SJSA1 (cell line): Measurements from ENCODE around the gene APOL5. TPM values are rescaled to one million over a fixed set of nuclear protein-coding genes. Genes with fewer than 3 reads are reported as not detected.
"Not testable (repeated sequence)": the region's sequence is repeated elsewhere in the genome, so short reads cannot be mapped to it uniquely, and the experiment has no call there.

Source experiments
- DNase-seq, 2 experiments: peaks; one replicate each; pipeline ENCODE4 v3.0.0-alpha.2; 2015 to 2020; ENCODE audit warnings: low spot score in 2 of 2, low read depth in 1 of 2
- H3K27ac ChIP-seq: fragments of 250-450 bp; sonication (Bioruptor Pico); 2 replicates; pipeline ENCODE4 v1.5.1; 2020; ENCODE audit warnings: mild to moderate bottlenecking, moderate library complexity
- H3K27me3 ChIP-seq: fragments of 250-450 bp; sonication (Bioruptor Pico); replicated peaks from 2 replicates; pipeline ENCODE4 v1.5.1; 2020; ENCODE audit warnings: mild to moderate bottlenecking, moderate library complexity
- H3K36me3 ChIP-seq: fragments of 250-450 bp; sonication (Bioruptor Pico); 2 replicates; pipeline ENCODE4 v1.5.1; 2020; ENCODE audit warnings: mild to moderate bottlenecking
- H3K4me1 ChIP-seq: fragments of 250-450 bp; sonication (Bioruptor Pico); replicated peaks from 2 replicates; pipeline ENCODE4 v1.6.1; 2021; ENCODE audit warnings: mild to moderate bottlenecking
- H3K4me3 ChIP-seq: fragments of 250-450 bp; sonication (Bioruptor Pico); 2 replicates; pipeline ENCODE4 v1.5.1; 2020; ENCODE audit warnings: mild to moderate bottlenecking
- H3K9me3 ChIP-seq: fragments of 250-450 bp; sonication (Bioruptor Pico); replicated peaks from 2 replicates; pipeline ENCODE4 v1.5.1; 2020; ENCODE audit warnings: mild to moderate bottlenecking
- total RNA-seq: library from RNA; depleted of rRNA; stranded (reverse); fragments of >200 nt; shearing (Covaris generic); gene quantifications from 2 replicates; pipeline ENCODE4 v1.2.3, GENCODE V29; 2014

The APOL5 gene
- total RNA-seq, 1 experiment from 2014 or later: not detected

DNA sequence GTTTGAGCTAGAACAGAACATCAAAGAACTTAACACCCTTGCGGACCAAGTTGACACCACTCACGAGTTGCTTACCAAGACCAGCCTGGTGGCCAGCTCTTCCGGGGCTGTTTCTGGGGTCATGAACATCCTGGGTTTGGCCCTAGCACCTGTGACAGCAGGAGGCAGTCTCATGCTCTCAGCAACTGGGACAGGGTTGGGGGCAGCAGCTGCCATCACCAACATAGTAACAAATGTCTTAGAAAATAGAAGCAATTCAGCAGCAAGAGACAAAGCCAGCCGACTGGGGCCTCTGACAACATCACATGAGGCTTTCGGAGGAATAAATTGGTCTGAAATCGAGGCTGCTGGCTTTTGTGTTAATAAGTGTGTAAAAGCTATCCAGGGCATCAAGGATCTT lies 8.7 kb downstream of the APOL5 start:
- Histone ChIP-seq H3K4me1 (no peaks in the 10 kb centered on the region), H3K36me3 (no peaks in the 10 kb centered on the region), H3K4me3 (no peak overlapping the region), H3K27ac (no peak overlapping the region), H3K27me3 (no peaks in the 10 kb centered on the region), H3K9me3 (no peaks in the 10 kb centered on the region)
- no peak for DNase-seq

DNA sequence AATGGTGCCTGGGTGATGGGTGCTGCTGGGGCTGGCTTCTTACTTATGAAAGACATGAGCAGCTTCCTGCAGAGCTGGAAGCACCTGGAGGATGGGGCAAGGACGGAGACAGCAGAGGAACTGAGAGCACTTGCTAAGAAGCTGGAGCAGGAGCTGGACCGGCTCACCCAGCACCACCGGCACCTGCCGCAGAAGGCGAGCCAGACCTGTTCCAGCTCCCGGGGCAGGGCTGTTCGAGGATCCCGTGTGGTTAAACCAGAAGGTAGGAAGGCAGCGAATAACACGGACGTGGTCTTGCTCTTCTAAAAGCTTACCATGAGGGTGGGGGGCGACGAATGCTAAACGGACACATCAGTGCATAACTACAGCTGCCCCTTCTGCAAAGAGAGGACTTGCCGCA lies 9.3 kb downstream of the APOL5 start:
- no peak for DNase-seq
- H3K27ac ChIP-seq: no peak overlapping the region

DNA sequence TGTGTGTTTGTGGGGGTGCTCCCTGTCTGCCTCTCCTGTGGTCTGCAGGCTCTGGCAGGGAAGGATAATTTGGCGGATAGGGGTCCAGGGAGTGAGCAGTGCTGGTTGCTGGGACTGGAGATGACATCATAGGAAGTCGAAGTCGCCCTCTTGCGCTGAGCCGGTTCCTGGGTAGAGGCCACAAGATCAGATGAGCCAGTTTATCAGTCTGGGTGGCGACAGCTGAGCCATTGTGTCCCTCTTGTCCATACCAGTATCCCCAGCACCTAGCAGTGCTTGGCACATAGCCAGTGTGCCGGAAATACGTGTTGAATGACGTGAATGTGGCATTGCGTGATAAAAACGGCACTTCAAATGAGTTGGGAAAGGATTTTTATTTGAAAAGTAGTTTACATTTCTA lies 9.8 kb downstream of the APOL5 start:
- no peak for DNase-seq
- Histone ChIP-seq H3K36me3 (no peaks in the 10 kb centered on the region), H3K9me3 (no peaks in the 10 kb centered on the region), H3K4me1 (no peaks in the 10 kb centered on the region), H3K4me3 (no peak overlapping the region), H3K27me3 (no peaks in the 10 kb centered on the region), H3K27ac (no peak overlapping the region)

More for the DNA sequence above, 9.3 kb downstream of the APOL5 start:
- Histone ChIP-seq H3K36me3 (no peaks in the 10 kb centered on the region), H3K4me1 (no peaks in the 10 kb centered on the region), H3K27me3 (no peaks in the 10 kb centered on the region), H3K9me3 (no peaks in the 10 kb centered on the region), H3K4me3 (no peak overlapping the region)

DNA sequence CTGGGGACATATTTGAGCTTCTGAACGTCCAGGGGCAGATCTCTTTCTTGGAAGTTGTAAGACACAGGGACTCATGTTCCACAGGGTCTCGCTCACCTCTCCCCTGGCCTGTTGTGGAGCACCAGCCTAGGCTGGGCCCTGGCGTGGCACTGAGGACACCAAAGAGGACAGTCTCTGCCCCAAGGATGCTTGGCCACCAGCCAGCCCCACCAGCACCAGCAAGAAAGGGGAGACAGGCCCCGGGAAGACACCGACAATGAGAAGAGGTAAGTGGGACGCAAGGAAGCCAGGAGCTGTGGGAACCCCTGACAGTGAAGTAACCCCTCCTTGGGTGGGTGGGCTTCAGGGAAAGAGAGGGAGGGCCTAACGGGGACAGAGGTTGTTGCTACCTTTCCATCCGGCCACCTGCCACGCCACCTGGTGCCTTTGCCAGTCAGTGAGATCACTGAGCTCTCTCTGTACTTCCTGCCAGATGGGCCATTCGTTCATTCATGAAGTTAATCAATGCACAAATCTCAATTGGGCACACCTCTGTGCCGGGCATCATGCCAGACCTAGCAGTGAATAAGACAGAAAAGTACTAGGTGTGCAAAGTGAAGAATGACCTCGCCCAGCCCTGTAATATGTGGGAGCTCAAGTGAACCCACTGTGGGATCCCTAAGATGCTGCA lies 11.1 kb downstream of the APOL5 start:
- Histone ChIP-seq H3K27ac (no peak overlapping the region), H3K9me3 (no peaks in the 10 kb centered on the region), H3K4me1 (no peaks in the 10 kb centered on the region), H3K4me3 (no peak overlapping the region), H3K27me3 (no peaks in the 10 kb centered on the region), H3K36me3 (no peaks in the 10 kb centered on the region)
- no peak for DNase-seq

DNA sequence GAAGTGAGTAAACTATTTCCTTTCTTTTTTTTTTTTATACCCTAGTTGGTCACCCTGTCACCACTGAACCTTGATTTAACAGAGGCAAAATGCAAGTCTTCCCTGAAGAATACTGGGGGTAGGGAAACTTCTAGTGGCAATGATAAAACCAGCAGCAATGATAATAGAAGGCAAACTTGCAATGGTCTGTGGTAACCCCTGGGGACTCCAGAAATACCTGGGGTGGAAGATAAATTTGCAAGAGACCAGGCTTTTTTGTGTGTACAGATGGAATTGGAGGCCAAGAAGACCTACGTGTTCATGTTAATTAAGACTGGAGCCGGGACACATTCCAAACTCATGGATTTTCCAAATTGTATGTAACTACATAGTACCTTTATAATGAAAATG lies 11.6 kb downstream of the APOL5 start:
- DNase-seq: no peak
- Histone ChIP-seq H3K27me3 (no peaks in the 10 kb centered on the region), H3K36me3 (no peaks in the 10 kb centered on the region), H3K27ac (no peak overlapping the region), H3K9me3 (no peaks in the 10 kb centered on the region), H3K4me3 (no peak overlapping the region), H3K4me1 (no peaks in the 10 kb centered on the region)

DNA sequence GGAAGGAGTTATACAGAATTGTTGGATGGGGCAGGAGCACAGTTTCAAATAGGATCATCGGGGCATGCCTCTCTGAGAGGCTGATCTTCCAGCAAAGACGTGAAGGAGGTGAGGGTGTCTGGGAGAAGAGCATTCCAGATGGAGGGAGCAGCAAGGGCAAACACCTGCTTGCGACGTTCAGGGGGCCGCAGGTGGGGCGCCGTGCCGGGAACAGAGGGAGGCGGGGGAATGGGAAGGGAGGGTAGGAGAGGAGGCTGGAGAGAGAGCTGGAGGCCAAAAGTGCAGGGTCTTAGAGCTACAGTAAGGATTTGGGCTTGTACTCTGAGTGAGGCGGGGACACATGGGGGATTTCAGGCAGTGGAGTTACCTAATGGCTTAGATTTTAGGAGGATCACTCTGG lies 13.6 kb downstream of the APOL5 start:
- no peak overlapping the region for H3K27ac ChIP-seq
- H3K4me1 ChIP-seq: no peaks in the 10 kb centered on the region
- no peaks in the 10 kb centered on the region; the same call in 1 of the 2 replicates for H3K36me3 ChIP-seq
- H3K27me3 ChIP-seq: no peaks in the 10 kb centered on the region
- DNase-seq: no peak
- H3K4me3 ChIP-seq: no peak overlapping the region
- no peaks in the 10 kb centered on the region for H3K9me3 ChIP-seq

DNA sequence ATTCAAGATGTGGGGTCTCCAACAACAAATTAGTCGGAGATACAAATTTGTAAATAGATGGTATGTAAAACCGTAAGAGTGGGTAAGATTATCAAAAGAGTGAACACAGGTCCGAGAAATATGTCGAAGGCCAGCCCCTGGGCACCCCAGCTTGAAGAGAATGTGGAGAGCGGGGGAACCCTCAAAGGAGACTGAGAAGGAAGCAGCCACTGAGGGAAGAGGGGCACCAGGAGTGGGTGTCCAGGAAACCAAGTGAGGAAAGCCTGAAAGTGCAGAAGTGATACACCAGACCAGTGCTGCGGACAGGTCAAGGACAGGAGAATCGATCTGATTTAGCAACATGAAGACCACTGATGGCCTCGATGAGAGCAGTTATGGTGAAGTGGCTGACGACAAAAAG lies 14.4 kb downstream of the APOL5 start:
- no peak overlapping the region for H3K4me3 ChIP-seq
- H3K36me3 ChIP-seq: no peaks in the 10 kb centered on the region; the same call in 1 of the 2 replicates
- H3K27ac ChIP-seq: no peak overlapping the region
- H3K4me1 ChIP-seq: no peaks in the 10 kb centered on the region
- H3K27me3 ChIP-seq: no peaks in the 10 kb centered on the region
- no peaks in the 10 kb centered on the region for H3K9me3 ChIP-seq
- no peak for DNase-seq

DNA sequence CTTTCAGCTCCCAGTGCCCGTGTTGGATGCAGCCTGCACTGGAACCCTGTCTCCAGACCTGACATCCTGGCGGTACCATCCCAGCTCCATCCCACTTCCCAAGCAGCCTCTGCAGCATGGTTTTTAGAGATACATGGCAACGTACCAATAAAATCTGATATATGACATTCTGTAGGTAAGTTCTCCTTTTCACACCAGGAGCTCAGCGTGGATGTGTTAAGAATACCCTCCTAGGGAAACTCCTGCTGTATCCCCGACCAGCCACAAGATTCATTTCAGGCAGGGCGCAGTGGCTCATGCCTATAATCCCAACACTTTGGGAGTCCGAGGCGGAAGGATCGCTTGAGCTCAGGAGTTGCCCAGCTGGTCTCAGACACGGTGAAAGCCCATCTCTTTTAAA lies 15.4 kb downstream of the APOL5 start:
- H3K4me3 ChIP-seq: no peak overlapping the region
- DNase-seq: no peak
- H3K4me1 ChIP-seq: no peaks in the 10 kb centered on the region
- no peak overlapping the region for H3K27ac ChIP-seq
- no peaks in the 10 kb centered on the region for H3K9me3 ChIP-seq
- H3K36me3 ChIP-seq: peaks cover 5% of the 10 kb centered on the region
- no peaks in the 10 kb centered on the region for H3K27me3 ChIP-seq

DNA sequence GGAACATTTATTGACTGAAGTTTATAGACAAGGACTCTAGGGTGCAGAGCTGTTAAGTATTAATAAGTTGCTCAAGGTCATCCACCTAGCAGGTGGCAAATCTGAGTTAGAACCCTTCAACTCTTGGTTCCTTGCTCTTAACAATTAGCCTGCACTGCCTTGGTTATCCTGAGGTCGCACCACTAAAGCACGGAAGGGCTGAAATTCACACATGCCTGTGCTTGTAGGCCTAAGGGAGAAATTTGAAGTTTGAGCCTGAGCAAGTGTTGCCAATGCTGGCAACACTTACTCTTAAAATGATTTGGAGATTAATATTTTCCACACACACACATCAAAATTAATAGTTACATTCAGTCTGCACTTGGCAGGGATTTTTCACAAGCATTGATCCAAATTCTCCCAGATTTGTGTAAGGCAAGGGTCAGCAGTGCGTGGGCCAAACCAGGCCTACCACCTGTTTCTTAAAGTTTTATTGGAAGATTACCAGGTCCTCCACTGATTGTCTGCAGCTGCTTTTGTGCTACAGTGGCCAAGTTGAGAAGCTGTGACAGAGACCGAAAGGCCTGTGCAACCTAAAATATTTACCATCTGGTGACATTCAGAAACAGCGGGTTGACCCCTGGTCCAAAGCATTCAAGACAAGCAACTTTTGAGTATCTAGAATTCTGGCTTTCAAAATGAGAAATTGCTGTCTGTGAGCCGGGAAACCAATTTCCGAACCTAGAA lies 16.3 kb downstream of the APOL5 start:
- peak in 1 of 2 experiments; percentile 16 for DNase-seq
- Histone ChIP-seq H3K27me3 (no peaks in the 10 kb centered on the region), H3K36me3 (peaks cover 12% of the 10 kb centered on the region), H3K27ac (no peak overlapping the region), H3K4me3 (no peak overlapping the region), H3K4me1 (no peaks in the 10 kb centered on the region), H3K9me3 (no peaks in the 10 kb centered on the region)

DNA sequence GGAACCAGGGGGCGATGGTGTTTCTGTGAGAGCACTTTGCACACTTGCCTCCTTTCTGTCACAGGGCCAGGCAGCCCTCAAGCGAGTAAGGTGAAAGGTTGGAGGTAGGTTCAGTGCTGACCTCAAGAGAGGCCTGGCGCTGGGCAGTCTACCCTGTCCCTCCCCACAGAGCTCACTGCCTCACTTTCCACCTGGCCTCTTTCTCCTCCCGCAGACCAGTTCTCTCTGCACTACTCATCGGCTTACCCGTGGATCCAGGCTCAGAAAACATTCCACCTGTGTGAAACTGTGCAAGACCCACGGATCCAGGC lies 16.8 kb downstream of the APOL5 start:
- DNase-seq: no peak
- Histone ChIP-seq H3K4me1 (no peaks in the 10 kb centered on the region), H3K36me3 (peaks cover 17% of the 10 kb centered on the region), H3K27me3 (no peaks in the 10 kb centered on the region), H3K27ac (no peak overlapping the region), H3K4me3 (no peak overlapping the region), H3K9me3 (no peaks in the 10 kb centered on the region)

DNA sequence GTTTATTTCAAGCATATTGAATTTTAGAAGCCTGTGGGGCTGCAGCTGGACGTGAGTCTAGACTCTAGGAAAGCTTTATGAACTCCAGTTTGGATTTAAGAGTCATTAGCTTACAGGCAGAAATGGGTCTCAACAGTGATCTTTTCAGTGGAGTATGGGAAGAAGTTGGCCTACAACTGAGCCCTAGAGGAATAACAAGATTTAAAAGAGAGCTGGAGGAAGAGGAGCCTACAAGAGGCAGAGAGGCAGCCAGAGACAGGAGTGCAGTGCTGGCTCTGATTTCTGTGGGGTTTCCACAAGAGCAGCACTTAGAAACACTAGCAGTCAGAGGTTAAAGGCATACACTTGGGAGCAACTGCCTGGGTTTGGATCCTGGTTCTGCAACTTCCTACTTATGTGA lies 17.9 kb downstream of the APOL5 start:
- H3K36me3 ChIP-seq: peaks cover 28% of the 10 kb centered on the region
- H3K4me3 ChIP-seq: no peak overlapping the region
- H3K9me3 ChIP-seq: no peaks in the 10 kb centered on the region
- no peak for DNase-seq
- H3K27ac ChIP-seq: no peak overlapping the region
- H3K4me1 ChIP-seq: no peaks in the 10 kb centered on the region
- H3K27me3 ChIP-seq: no peaks in the 10 kb centered on the region

DNA sequence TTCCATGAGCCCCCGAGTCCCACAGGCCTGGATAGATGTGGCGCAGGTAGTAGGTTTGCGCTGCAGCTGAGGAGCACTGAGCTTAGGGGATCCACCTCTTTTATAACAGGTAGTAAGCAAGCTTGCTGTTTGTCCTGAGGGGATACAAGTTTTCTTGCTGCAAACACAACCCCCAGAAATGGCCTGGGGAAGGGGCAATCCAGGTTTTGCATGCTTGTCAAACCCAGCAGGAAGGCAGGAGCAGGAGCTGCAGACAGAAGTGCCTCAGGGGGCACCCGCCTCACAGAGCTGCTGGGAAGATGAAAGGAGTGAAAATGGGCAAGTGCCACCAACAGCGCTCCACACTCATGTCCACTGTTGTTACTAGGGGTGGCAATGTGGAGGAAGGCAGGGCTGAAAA lies 18.5 kb downstream of the APOL5 start:
- Histone ChIP-seq H3K27me3 (no peaks in the 10 kb centered on the region), H3K4me3 (no peak overlapping the region), H3K36me3 (peaks cover 34% of the 10 kb centered on the region), H3K4me1 (peaks cover 4% of the 10 kb centered on the region), H3K27ac (no peak overlapping the region), H3K9me3 (no peaks in the 10 kb centered on the region)
- DNase-seq: no peak

DNA sequence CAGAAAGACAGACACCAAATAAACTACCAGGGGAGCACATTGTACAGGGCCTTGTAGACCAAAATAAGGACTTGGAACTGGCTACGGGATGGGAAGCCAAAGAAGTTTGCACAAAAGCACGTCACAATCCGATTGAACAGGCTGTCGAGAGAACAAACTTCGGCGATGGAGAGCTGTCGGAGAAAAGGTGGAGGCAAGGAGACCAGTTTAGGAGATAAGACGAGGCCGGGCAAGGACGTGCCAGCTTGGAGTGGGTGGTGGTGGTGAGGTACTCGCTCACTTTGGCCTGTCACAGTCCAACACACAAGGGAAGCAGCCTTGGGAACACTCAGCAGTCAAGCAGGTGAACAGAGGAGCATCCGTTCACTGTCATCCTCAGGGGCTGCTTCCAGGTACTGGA lies 19.0 kb downstream of the APOL5 start:
- Histone ChIP-seq H3K4me1 (peaks cover 9% of the 10 kb centered on the region), H3K27me3 (no peaks in the 10 kb centered on the region), H3K9me3 (no peaks in the 10 kb centered on the region), H3K4me3 (no peak overlapping the region), H3K27ac (no peak overlapping the region), H3K36me3 (peaks cover 39% of the 10 kb centered on the region)
- DNase-seq: no peak

DNA sequence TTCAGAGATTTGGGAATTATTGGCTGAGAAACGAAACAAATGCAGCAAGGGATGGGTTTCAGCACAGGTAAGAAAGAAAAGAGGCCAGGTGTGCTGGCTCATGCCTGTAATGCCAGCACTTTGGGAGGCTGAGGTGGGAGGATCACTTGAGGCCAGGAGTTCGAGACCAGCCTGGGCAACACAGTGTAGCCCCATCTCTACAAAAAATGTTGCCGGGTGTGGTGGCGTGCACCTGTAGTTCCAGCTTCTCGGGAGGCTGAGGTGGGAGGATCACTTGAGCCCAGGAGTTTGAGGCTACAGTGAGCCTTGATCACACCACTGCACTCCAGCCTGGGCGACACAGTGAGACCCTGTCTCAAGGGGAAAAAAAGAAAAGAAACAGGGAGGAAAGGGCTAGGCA lies 20.2 kb downstream of the APOL5 start:
- H3K36me3 ChIP-seq: peaks cover 45% of the 10 kb centered on the region
- not testable (repeated sequence) for H3K27me3 ChIP-seq, H3K9me3 ChIP-seq, H3K4me3 ChIP-seq, DNase-seq, H3K27ac ChIP-seq
- H3K4me1 ChIP-seq: peaks cover 21% of the 10 kb centered on the region
